Endodermal cell (in vitro differentiated cells): ENCODE results near the gene PTPRN2. TPM values are rescaled to one million over a fixed set of nuclear protein-coding genes. Genes with fewer than 3 reads are reported as not detected.

Source experiments
- DNase-seq: peaks from one replicate; pipeline ENCODE4 v3.0.0-alpha.2; 2017
- H3K27ac ChIP-seq: 2 replicates; pipeline ENCODE4 v1.5.1; 2013; ENCODE audit warnings: mild to moderate bottlenecking, low read depth, low read length, moderate library complexity
- H3K27me3 ChIP-seq: 2 replicates; pipeline ENCODE4 v1.6.1; 2013; ENCODE audit warnings: mild to moderate bottlenecking, low read length, moderate library complexity; ENCODE audit not compliant: insufficient read depth, control insufficient read depth, poor library complexity, severe bottlenecking
- H3K36me3 ChIP-seq: 2 replicates; pipeline ENCODE4 v1.7.0; 2013; ENCODE audit warnings: mild to moderate bottlenecking, low read length, moderate library complexity; ENCODE audit not compliant: control insufficient read depth, insufficient read depth
- H3K4me1 ChIP-seq: one replicate; pipeline ENCODE4 v1.7.0; 2013; ENCODE audit warnings: low read length; ENCODE audit not compliant: control insufficient read depth, insufficient read depth
- H3K4me3 ChIP-seq: 2 replicates; pipeline ENCODE4 v1.5.1; 2013; ENCODE audit warnings: mild to moderate bottlenecking, low read length, moderate library complexity
- H3K9ac ChIP-seq: 2 replicates; pipeline ENCODE4 v1.6.1; 2013; ENCODE audit warnings: mild to moderate bottlenecking, low read length, moderate library complexity; ENCODE audit not compliant: poor library complexity, severe bottlenecking; ENCODE audit errors: extremely low read depth
- H3K9me3 ChIP-seq: 2 replicates; pipeline ENCODE4 v1.6.1; 2013; ENCODE audit warnings: mild to moderate bottlenecking, low read length, moderate library complexity; ENCODE audit not compliant: control insufficient read depth
- H3K27ac Mint-ChIP-seq: 2 replicates; pipeline ENCODE4 v1.8.0; 2020; ENCODE audit warnings: mixed read lengths
- H3K27me3 Mint-ChIP-seq: 2 replicates; pipeline ENCODE4 v1.8.0; 2021; ENCODE audit warnings: mild to moderate bottlenecking, mixed read lengths; ENCODE audit not compliant: insufficient read depth
- H3K36me3 Mint-ChIP-seq: 2 replicates; pipeline ENCODE4 v1.8.0; 2020; ENCODE audit warnings: low read depth, mixed read lengths
- H3K4me1 Mint-ChIP-seq: 2 replicates; pipeline ENCODE4 v1.8.0; 2020; ENCODE audit warnings: mixed read lengths
- H3K4me3 Mint-ChIP-seq: 2 replicates; pipeline ENCODE4 v1.8.0; 2020; ENCODE audit warnings: mild to moderate bottlenecking, moderate library complexity, mixed read lengths
- H3K9me3 Mint-ChIP-seq: 2 replicates; pipeline ENCODE4 v1.8.0; 2020; ENCODE audit warnings: mild to moderate bottlenecking, mixed read lengths
- CTCF ChIP-seq: fragments of 200-600 bp; sonication (generic); conservative IDR thresholded peaks from 2 replicates; pipeline ENCODE4 v1.5.0; 2021; ENCODE audit warnings: antibody characterized with exemption, mild to moderate bottlenecking
- WGBS, 2 experiments: methylation state at CpG; one replicate each; pipeline versions ENCODE4 v1.1.5 to v1.1.7; 2013; ENCODE audit warnings: missing lambda C conversion rate in 2 of 2, mixed read lengths in 1 of 2; ENCODE audit not compliant: insufficient coverage in 1 of 2, insufficient read length in 1 of 2; 5-methylcytosine and 5-hydroxymethylcytosine counted together
- total RNA-seq, 2 donors: library from RNA; stranded (reverse); fragmentation: NEBNext Ultra II Directional in 1 of 2; extraction: Animal tissue kit (Norgen Biotek cat#: 25700) in 1 of 2; gene quantifications; 2 replicates in 1 of 2; 3 replicates in 1 of 2; pipeline ENCODE4 v1.2.1, GENCODE V29; 2021

PTPRN2 gene
- total RNA-seq, 2 donors from 2014 or later, result 0.69 to 1.2 TPM

GRCh38 chr7:157987906-157988305 lies 599.7 kb downstream of the PTPRN2 start:
- Histone ChIP-seq H3K4me1 (no peaks in the 10 kb centered on the region), H3K27ac (no peak overlapping the region), H3K36me3 (no peaks in the 10 kb centered on the region), H3K4me3 (no peak overlapping the region), H3K9ac (no peak overlapping the region), H3K9me3 (peaks cover 61% of the 10 kb centered on the region), H3K27me3 (no peaks in the 10 kb centered on the region)
- Mint-ChIP-seq H3K27ac (no peak overlapping the region), H3K36me3 (no peaks in the 10 kb centered on the region), H3K9me3 (no peaks in the 10 kb centered on the region), H3K4me3 (no peak overlapping the region), H3K4me1 (no peaks in the 10 kb centered on the region), H3K27me3 (no peaks in the 10 kb centered on the region)
- no peak for DNase-seq
- no peak for TF ChIP-seq CTCF
- 69 to 74% methylated on average over 6 to 10 of the region's 10 CpGs for WGBS, 2 experiments

- WGBS, 2 experiments, result 78 to 86% methylated on average over 5 to 12 of the region's 12 CpGs
- Mint-ChIP-seq H3K27me3 (no peaks in the 10 kb centered on the region), H3K4me3 (no peak overlapping the region), H3K36me3 (no peaks in the 10 kb centered on the region), H3K27ac (no peak overlapping the region), H3K4me1 (no peaks in the 10 kb centered on the region), H3K9me3 (no peaks in the 10 kb centered on the region)
- no peak for TF ChIP-seq CTCF
- no peaks in the 10 kb centered on the region for H3K27me3 ChIP-seq
- H3K9me3 ChIP-seq, result peaks cover 70% of the 10 kb centered on the region
- H3K4me1 ChIP-seq, result no peaks in the 10 kb centered on the region
- no peak overlapping the region for H3K4me3 ChIP-seq
- DNase-seq, result no peak
- H3K36me3 ChIP-seq, result no peaks in the 10 kb centered on the region
- no peak overlapping the region for H3K9ac ChIP-seq
- H3K27ac ChIP-seq, result no peak overlapping the region
These were observed 601.6 kb downstream of the PTPRN2 start for GRCh38 chr7:157986051-157986450.

GRCh38 chr7:157985636-157986035 lies 602.0 kb downstream of the PTPRN2 start:
- Histone ChIP-seq H3K27ac (no peak overlapping the region), H3K36me3 (no peaks in the 10 kb centered on the region), H3K9me3 (peaks cover 66% of the 10 kb centered on the region), H3K4me3 (no peak overlapping the region), H3K27me3 (no peaks in the 10 kb centered on the region), H3K4me1 (no peaks in the 10 kb centered on the region), H3K9ac (no peak overlapping the region)
- H3K4me3 Mint-ChIP-seq, result no peak overlapping the region
- no peaks in the 10 kb centered on the region for H3K27me3 Mint-ChIP-seq
- 80 to 82% methylated on average over 13 to 15 of the region's 15 CpGs for WGBS, 2 experiments
- no peaks in the 10 kb centered on the region for H3K4me1 Mint-ChIP-seq
- no peak overlapping the region for H3K27ac Mint-ChIP-seq
- H3K36me3 Mint-ChIP-seq, result no peaks in the 10 kb centered on the region
- no peak for DNase-seq
- no peaks in the 10 kb centered on the region for H3K9me3 Mint-ChIP-seq
- no peak for TF ChIP-seq CTCF
